ENCODE results near the gene MEIKIN. TPM values are rescaled to one million over a fixed set of nuclear protein-coding genes. Genes with fewer than 3 reads are reported as not detected.

Gene MEIKIN
- total RNA-seq, 1 donor from 2014 or later, result not detected

- H3K27me3 Mint-ChIP-seq (ENCODE audit: low read depth), result peaks cover 7% of the 10 kb centered on the region
- H3K27ac Mint-ChIP-seq, result peak overlapping the region; percentile 98
- H3K4me3 Mint-ChIP-seq, result peak overlapping the region; percentile 91
- peak; percentile 30 to 70 for DNase-seq (ENCODE audit: low spot score in 2 of 2, unreplicated experiment in 2 of 2)
- TF ChIP-seq, protein P1, sequence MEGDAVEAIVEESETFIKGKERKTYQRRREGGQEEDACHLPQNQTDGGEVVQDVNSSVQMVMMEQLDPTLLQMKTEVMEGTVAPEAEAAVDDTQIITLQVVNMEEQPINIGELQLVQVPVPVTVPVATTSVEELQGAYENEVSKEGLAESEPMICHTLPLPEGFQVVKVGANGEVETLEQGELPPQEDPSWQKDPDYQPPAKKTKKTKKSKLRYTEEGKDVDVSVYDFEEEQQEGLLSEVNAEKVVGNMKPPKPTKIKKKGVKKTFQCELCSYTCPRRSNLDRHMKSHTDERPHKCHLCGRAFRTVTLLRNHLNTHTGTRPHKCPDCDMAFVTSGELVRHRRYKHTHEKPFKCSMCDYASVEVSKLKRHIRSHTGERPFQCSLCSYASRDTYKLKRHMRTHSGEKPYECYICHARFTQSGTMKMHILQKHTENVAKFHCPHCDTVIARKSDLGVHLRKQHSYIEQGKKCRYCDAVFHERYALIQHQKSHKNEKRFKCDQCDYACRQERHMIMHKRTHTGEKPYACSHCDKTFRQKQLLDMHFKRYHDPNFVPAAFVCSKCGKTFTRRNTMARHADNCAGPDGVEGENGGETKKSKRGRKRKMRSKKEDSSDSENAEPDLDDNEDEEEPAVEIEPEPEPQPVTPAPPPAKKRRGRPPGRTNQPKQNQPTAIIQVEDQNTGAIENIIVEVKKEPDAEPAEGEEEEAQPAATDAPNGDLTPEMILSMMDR (IDR thresholded peaks at IDR 0.05; ENCODE audit: unreplicated experiment), result no peak
- no peaks in the 10 kb centered on the region for H3K9me3 Mint-ChIP-seq
- no peaks in the 10 kb centered on the region for H3K36me3 Mint-ChIP-seq
- H3K4me1 Mint-ChIP-seq, result peaks cover 28% of the 10 kb centered on the region
Measured at GRCh38 chr5:131795879-131796792, 149.3 kb downstream of the MEIKIN start.

GRCh38 chr5:131795228-131795627 is 150.2 kb downstream of the MEIKIN start:
- TF ChIP-seq, protein P1 (IDR thresholded peaks at IDR 0.05; ENCODE audit: unreplicated experiment), result no peak
- no peak for DNase-seq (ENCODE audit: low spot score in 2 of 2, unreplicated experiment in 2 of 2)
- Mint-ChIP-seq H3K9me3 (no peaks in the 10 kb centered on the region), H3K27ac (peak overlapping the region; percentile 70), H3K4me1 (peaks cover 34% of the 10 kb centered on the region), H3K27me3 (ENCODE audit: low read depth) (peaks cover under 1% of the 10 kb centered on the region), H3K4me3 (peak overlapping the region; percentile 91), H3K36me3 (no peaks in the 10 kb centered on the region)

GRCh38 chr5:131794586-131794985 is 150.9 kb downstream of the MEIKIN start:
- H3K27me3 Mint-ChIP-seq (ENCODE audit: low read depth), result no peaks in the 10 kb centered on the region
- H3K36me3 Mint-ChIP-seq, result no peaks in the 10 kb centered on the region
- peak overlapping the region; percentile 54 for H3K27ac Mint-ChIP-seq
- DNase-seq (ENCODE audit: low spot score in 2 of 2, unreplicated experiment in 2 of 2), result no peak
- TF ChIP-seq, protein P1 (IDR thresholded peaks at IDR 0.05; ENCODE audit: unreplicated experiment), result no peak
- H3K4me1 Mint-ChIP-seq, result peaks cover 34% of the 10 kb centered on the region
- peaks cover 2% of the 10 kb centered on the region for H3K9me3 Mint-ChIP-seq
- H3K4me3 Mint-ChIP-seq, result peak overlapping the region; percentile 28

DNA sequence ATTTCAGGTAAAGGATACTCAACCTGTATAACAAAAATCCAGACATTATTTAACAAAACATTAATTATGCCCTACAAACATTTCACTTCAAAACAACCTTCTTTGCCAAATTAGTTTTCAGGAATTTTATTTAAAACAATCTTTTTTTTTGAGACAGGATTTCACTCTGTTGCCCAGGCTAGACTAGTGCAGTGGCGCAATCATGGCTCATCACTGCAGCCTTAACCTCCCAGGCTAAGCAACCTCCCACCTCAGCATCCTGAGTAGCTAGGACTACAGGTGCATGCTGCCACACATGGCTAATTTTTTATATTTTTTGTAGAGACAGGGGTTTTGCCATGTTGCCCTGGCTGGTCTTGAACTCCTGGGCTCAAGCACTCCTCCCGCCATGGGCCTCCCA is 152.6 kb downstream of the MEIKIN start:
- H3K27me3 Mint-ChIP-seq (ENCODE audit: low read depth), result no peaks in the 10 kb centered on the region
- H3K4me1 Mint-ChIP-seq, result peaks cover 33% of the 10 kb centered on the region
- peaks cover 3% of the 10 kb centered on the region for H3K36me3 Mint-ChIP-seq
- peaks cover 8% of the 10 kb centered on the region for H3K9me3 Mint-ChIP-seq
- DNase-seq (ENCODE audit: low spot score in 2 of 2, unreplicated experiment in 2 of 2), result no peak
- TF ChIP-seq, protein P1 (IDR thresholded peaks at IDR 0.05; ENCODE audit: unreplicated experiment), result no peak
- no peak overlapping the region for H3K27ac Mint-ChIP-seq
- H3K4me3 Mint-ChIP-seq, result no peak overlapping the region

DNA sequence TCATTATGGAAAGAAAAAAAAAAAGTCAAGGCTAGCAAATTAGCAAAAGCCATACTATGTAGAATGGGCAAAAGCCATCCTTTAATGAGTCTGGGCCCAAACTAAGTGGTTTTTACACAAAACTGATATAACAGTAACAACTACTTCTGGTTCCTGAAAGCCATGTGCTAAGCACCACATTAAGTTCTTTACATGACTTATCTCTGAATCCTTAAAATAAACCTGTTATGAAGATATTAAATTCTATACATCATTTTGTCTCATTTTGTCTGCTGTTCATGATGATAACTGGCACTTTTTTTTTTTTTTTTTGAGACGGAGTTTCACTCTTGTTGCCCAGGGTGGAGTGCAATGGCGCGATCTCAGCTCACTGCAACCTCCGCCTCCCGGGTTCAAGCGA is 153.6 kb downstream of the MEIKIN start:
- no peaks in the 10 kb centered on the region for H3K27me3 Mint-ChIP-seq (ENCODE audit: low read depth)
- no peak overlapping the region for H3K4me3 Mint-ChIP-seq
- peaks cover 8% of the 10 kb centered on the region for H3K9me3 Mint-ChIP-seq
- H3K27ac Mint-ChIP-seq, result no peak overlapping the region
- peaks cover 3% of the 10 kb centered on the region for H3K36me3 Mint-ChIP-seq
- H3K4me1 Mint-ChIP-seq, result peaks cover 31% of the 10 kb centered on the region
- no peak for DNase-seq (ENCODE audit: low spot score in 2 of 2, unreplicated experiment in 2 of 2)
- TF ChIP-seq, protein P1 (IDR thresholded peaks at IDR 0.05; ENCODE audit: unreplicated experiment), result no peak

All from mesothelial cell of epicardium (in vitro differentiated cells).